RWPE1 (cell line): ENCODE results near the gene ACP1.
"Not testable (repeated sequence)": the region's sequence is repeated elsewhere in the genome, so short reads cannot be mapped to it uniquely, and the experiment has no call there.

Source experiments
- CTCF ChIA-PET: fragments of 350-600 bp; sonication (Branson Sonifier 250); formaldehyde crosslinking; extraction: SDS; loops from one replicate; lab custom pipeline; 2021; lab: Yijun Ruan, JAX
- POLR2A ChIA-PET: fragments of 400-600 bp; formaldehyde crosslinking; extraction: SDS; loops from one replicate; lab custom pipeline; 2020; ENCODE audit warnings: antibody characterized with exemption; ENCODE audit not compliant: low non-redundant PET; lab: Yijun Ruan, JAX
- DNase-seq: peaks from one replicate; pipeline ENCODE4 v3.0.0; 2012; ENCODE audit warnings: low spot score
- H3K27ac ChIP-seq: fragments of 450-650 bp; 2 replicates; pipeline ENCODE4 v1.5.1; 2017
- CTCF ChIP-seq: fragments of 450-650 bp; conservative IDR thresholded peaks from 2 replicates; pipeline ENCODE4 v1.5.1; 2017; ENCODE audit warnings: low read depth, mild to moderate bottlenecking

Gene ACP1

GRCh38 chr2:310994-311393 is 46.2 kb downstream of the ACP1 start:
- ChIA-PET POLR2A (no interaction called here), CTCF (no interaction called here)
- no peak overlapping the region for H3K27ac ChIP-seq
- no peak for TF ChIP-seq CTCF
- DNase-seq: no peak

DNA sequence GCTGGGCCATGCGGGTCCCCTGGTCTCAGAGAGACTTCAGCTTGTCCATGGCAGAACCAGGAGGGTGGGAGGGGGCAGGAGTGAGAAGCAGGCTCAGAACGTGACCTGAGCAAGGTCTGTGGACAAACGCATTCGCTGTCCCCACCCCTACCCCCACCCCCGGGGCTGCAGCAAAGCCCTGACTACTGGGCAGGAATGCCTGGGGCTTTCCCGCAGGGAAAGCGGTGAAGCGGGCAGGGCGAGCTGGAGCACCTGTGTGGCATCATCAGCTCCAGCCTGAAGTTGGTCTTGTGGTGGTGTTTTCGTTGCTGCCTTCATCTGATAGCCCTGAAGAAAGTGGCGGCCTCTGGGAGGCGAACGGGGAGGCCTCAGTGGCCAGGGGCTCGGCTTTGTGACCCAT is 49.2 kb downstream of the ACP1 start:
- DNase-seq: no peak
- ChIA-PET CTCF (no interaction called here), POLR2A (no interaction called here)
- TF ChIP-seq CTCF: no peak
- H3K27ac ChIP-seq: no peak overlapping the region

DNA sequence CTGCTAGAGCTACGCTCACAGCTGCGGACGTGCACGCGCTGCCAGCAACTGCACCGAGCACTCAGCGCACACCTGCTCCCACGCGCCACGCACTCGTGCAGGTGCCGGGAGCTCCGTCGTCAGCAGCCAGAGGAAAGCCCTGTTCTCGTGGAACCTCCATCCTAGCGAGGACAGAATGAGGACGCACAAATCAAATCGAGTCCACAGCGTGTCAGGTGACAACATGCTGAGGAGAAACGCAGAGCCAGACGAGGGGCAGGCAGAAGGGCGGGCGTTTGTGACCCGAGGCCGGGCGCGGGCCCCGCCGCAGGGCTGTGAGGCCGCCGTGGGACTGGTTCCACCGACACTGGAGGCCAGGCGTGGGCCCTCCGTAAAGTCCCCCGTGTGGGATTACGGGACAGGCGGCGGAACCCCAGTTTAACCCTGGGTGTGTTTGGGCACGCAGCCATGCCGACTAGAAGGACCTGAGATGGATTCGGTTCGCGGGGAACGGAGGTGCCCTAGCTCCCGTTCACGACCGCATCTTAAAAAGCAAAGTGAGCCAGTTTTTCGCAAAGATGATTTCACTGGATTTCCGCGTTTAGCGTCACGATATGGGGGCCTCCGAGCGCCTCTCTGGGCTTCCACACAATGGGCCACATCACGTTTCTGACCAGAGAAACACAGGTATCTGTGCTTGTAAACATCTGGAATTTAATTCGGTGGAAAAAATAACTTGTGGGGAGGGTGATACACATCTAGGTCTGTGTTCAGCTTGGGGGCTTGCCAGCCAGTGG is 50.0 kb downstream of the ACP1 start:
- TF ChIP-seq CTCF: no peak
- no peak for DNase-seq
- CTCF ChIA-PET: no interaction called here
- POLR2A ChIA-PET: no interaction called here
- H3K27ac ChIP-seq: no peak overlapping the region

DNA sequence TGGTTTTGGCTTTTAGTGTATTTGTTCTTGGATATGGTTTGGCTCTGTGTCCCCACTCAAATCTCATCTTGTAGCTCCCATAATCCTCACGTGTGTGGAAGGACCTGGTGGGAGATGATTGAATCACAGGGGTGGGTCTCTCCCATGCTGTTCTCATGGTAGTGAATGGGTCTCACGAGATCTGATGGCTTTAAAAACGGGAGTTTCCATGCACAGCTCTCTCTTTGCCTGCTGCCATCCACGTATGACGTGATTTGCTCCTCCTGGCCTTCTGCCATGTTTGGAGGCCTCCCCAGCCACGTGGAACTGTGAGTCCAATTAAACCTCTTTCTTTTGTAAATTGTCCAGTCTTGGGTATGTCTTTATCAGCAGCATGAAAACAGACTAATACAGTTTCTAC is 51.2 kb downstream of the ACP1 start:
- CTCF ChIA-PET: interaction anchor here (0.6 kb wide), 1 partner anchor 1084 kb away, joined by 5 read pairs; no protein-coding TSS in a partner anchor
- H3K27ac ChIP-seq, POLR2A ChIA-PET: not testable (repeated sequence)

DNA sequence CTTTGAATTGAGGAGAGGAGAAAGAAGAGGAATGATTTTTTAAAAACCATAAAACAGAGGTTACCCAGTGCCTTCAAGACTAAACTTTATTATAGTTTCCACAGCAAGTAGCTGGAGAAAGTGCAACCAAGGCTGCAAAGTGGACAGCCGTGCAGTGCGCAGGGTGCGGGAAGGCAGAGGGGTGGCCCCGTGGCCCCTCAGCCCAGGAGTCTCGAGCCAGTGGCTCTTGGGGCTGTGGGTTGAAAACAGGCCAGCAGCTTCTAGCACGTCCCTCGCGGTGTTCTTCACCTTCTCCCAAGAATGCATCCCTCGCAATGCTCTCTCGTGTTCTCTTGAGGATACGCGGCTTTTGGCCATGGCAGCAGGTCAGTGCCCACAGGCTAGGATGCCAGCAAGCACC is 51.6 kb downstream of the ACP1 start:
- no peak for DNase-seq
- no peak overlapping the region for H3K27ac ChIP-seq
- no peak for TF ChIP-seq CTCF
- ChIA-PET POLR2A (no interaction called here), CTCF (no interaction called here)

More for the DNA sequence above, 51.2 kb downstream of the ACP1 start:
- DNase-seq: not testable (repeated sequence)

GRCh38 chr2:317501-318424 is 53.0 kb downstream of the ACP1 start:
- TF ChIP-seq CTCF: no peak
- DNase-seq: no peak
- ChIA-PET POLR2A (no interaction called here), CTCF (no interaction called here)
- no peak overlapping the region for H3K27ac ChIP-seq
